Stomach (tissue), 9 donors: ENCODE measurements around the gene TPBG. TPM values are rescaled to one million over a fixed set of nuclear protein-coding genes. Genes with fewer than 3 reads are reported as not detected.

Experiments used
- DNase-seq, 2 donors: peaks; one replicate each; pipeline versions ENCODE4 v3.0.0 to v3.0.0-alpha.2; 2013 to 2019
- H3K27ac ChIP-seq, 5 donors: fragments of 200-600 bp in 4 of 5; sonication (generic) in 4 of 5; one replicate each; pipeline ENCODE4 v1.5.1; 2013 to 2019; ENCODE audit warnings: mild to moderate bottlenecking in 1 of 5, moderate library complexity in 1 of 5
- H3K27me3 ChIP-seq, 3 donors: fragments of 200-600 bp; sonication (generic); one replicate each; pipeline ENCODE4 v1.5.1; 2017 to 2019; ENCODE audit warnings: mixed run types in 1 of 3
- H3K36me3 ChIP-seq, 4 donors: fragments of 200-600 bp; sonication (generic); 1 replicate in 3 of 4; 2 replicates in 1 of 4; pipeline ENCODE4 v1.5.1; 2016 to 2019
- H3K4me1 ChIP-seq, 4 donors: fragments of 200-600 bp; sonication (generic); one replicate each; pipeline ENCODE4 v1.5.1; 2016 to 2019
- H3K4me3 ChIP-seq, 4 donors: fragments of 200-600 bp; sonication (generic) in 3 of 4; one replicate each; pipeline ENCODE4 v1.5.1; 2016 to 2019; ENCODE audit warnings: mild to moderate bottlenecking in 1 of 4
- H3K9me3 ChIP-seq, 4 donors: fragments of 200-600 bp; sonication (generic); one replicate each; pipeline ENCODE4 v1.5.1; 2016 to 2019
- EP300 ChIP-seq: sonication (generic); formaldehyde crosslinking; IDR thresholded peaks from one replicate; pipeline ENCODE4 v1.6.1; 2017; ENCODE audit warnings: antibody characterized with exemption
- POLR2A ChIP-seq, 4 donors: fragments of 450-650 bp; IDR thresholded peaks; one replicate each; pipeline ENCODE4 v1.6.1; 2016; ENCODE audit warnings: antibody characterized with exemption in 4 of 4, control low read depth in 2 of 4, mild to moderate bottlenecking in 1 of 4, moderate library complexity in 1 of 4
- POLR2AphosphoS5 ChIP-seq, 3 donors: sonication (generic); formaldehyde crosslinking; IDR thresholded peaks; one replicate each; pipeline ENCODE4 v1.6.1; 2016; ENCODE audit warnings: antibody characterized with exemption in 3 of 3
- WGBS, 5 donors: extraction: QIAGEN DNeasy Blood & Tissue Kit in 3 of 5; methylation state at CpG; one replicate each; pipeline versions ENCODE4 v1.1.5 to v1.1.7; 2013 to 2018; 5-methylcytosine and 5-hydroxymethylcytosine counted together
- intact Hi-C: fragments of 100-400 bp; cut with DNase I; formaldehyde crosslinking; loops from one replicate; pipeline ENCODE4 v1.15.1; 2023; ENCODE audit warnings: low total_unique reads
- polyA plus RNA-seq, 3 donors: library from polyadenylated mRNA; stranded (reverse); fragments of 200-250 nt; gene quantifications; one replicate each; pipeline ENCODE4 v1.2.3, GENCODE V29; 2013
- total RNA-seq, 5 donors: library from RNA; depleted of rRNA; stranded (reverse); fragments of >200 nt; gene quantifications; one replicate each; pipeline versions ENCODE4 v1.1.0 to v1.2.3, GENCODE V29; 2014 to 2016
- TF ChIP-seq, protein P1 (sequence below), 7 experiments: fragments of 450-650 bp in 4 of 7; fragments of 200-600 bp in 3 of 7; sonication (generic) in 3 of 7; IDR thresholded peaks; one replicate each; pipeline ENCODE4 v1.5.1; 2016 to 2019; ENCODE audit warnings: antibody characterized with exemption in 7 of 7, control low read depth in 2 of 7, mild to moderate bottlenecking in 1 of 7
- donor health status: healthy with polysubstance abuse.
- donor health status: Bipolar disorder and iron deficiency.
- donor health status: healthy.

Gene TPBG
- total and polyA plus RNA-seq, 8 donors, result 1.4 to 21.2 (median 8.5) TPM

DNA sequence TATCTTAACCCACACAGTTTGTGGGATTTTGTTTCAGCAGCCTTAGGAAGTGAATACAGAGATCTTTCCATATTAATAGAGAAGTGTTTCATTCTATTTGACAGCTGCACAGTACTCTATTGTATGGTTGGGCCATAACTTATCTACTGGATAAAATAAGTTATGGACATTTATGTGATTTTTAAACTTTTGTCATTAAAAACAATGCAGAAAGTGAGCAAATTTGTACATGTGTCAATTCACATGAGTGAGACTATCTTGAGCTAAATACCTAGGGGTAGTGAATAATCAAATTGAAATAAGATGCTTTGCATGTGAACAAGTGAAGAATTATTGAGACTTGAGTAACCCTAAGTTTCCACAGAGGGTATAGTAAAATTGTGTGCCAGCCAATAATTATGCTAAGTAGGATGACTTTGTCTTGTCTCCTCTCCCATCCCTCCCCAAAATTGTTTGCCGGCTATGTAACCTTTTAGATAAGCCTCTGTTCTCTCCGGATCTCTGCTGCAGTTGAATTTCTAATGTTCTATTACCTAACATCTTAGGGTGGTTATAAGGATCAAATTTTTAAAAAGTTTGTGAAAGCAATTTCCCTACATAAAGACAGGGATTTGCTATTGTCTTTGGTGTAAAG, 33.3 kb upstream of the TPBG start:
- WGBS, 5 donors, result 70 to 83% (median 80%) methylated on average over 2 of the region's 2 CpGs
- Histone ChIP-seq H3K9me3 (no peaks in the 10 kb centered on the region), H3K27me3 (no peaks in the 10 kb centered on the region), H3K4me1 (no peaks in the 10 kb centered on the region), H3K27ac (no peak overlapping the region), H3K36me3 (no peaks in the 10 kb centered on the region), H3K4me3 (no peak overlapping the region)
- intact Hi-C loops, result no loop called here
- DNase-seq, result no peak
- no peak for TF ChIP-seq POLR2AphosphoS5 (IDR thresholded peaks at IDR 0.05)
- no peak for TF ChIP-seq EP300
- TF ChIP-seq, protein P1, sequence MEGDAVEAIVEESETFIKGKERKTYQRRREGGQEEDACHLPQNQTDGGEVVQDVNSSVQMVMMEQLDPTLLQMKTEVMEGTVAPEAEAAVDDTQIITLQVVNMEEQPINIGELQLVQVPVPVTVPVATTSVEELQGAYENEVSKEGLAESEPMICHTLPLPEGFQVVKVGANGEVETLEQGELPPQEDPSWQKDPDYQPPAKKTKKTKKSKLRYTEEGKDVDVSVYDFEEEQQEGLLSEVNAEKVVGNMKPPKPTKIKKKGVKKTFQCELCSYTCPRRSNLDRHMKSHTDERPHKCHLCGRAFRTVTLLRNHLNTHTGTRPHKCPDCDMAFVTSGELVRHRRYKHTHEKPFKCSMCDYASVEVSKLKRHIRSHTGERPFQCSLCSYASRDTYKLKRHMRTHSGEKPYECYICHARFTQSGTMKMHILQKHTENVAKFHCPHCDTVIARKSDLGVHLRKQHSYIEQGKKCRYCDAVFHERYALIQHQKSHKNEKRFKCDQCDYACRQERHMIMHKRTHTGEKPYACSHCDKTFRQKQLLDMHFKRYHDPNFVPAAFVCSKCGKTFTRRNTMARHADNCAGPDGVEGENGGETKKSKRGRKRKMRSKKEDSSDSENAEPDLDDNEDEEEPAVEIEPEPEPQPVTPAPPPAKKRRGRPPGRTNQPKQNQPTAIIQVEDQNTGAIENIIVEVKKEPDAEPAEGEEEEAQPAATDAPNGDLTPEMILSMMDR (IDR thresholded peaks at IDR 0.05), result no peak
- TF ChIP-seq POLR2A (IDR thresholded peaks at IDR 0.05), result no peak

DNA sequence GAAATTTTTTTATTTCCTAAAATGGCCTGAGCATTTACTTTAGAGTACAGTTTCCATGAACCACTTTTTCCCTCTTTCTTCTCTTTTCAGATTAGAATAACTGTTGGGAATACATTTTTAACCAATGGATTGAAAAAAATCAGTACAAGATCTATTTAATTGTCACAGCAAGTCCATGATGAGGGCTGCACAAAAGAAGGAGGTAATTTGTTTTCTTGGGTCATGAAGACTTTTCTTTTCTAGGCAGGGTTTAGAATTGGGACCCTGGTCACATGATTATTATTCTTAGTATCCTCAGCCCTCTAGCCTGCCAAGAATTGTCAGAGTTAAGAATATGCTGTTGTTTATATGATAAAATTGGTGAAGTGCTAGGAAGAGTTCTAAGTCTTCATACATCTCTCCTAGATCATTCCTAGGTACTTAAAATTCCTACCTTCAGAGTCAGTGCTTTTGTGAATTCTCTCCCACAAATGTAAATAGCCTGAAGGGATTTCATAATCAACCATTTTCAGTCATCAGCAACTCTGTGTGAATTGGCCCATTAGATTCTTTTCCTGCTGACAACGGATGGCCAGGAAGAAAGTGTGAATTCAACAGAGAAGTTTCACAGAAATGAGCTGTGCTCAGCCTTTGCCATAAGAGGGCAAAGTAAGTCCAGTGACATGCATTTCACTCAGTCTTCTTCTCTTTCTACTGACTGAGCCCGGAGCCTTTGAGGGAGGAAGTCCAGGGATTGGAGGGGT, 32.4 kb upstream of the TPBG start:
- TF ChIP-seq POLR2AphosphoS5 (IDR thresholded peaks at IDR 0.05) (no peak), EP300 (no peak), POLR2A (IDR thresholded peaks at IDR 0.05) (no peak)
- TF ChIP-seq, protein P1 (IDR thresholded peaks at IDR 0.05), result no peak
- H3K36me3 ChIP-seq, result no peaks in the 10 kb centered on the region
- no peaks in the 10 kb centered on the region for H3K9me3 ChIP-seq
- no peak overlapping the region for H3K27ac ChIP-seq
- H3K27me3 ChIP-seq, result no peaks in the 10 kb centered on the region
- no peak for DNase-seq
- intact Hi-C loops, result no loop called here
- no peaks in the 10 kb centered on the region for H3K4me1 ChIP-seq
- WGBS, 5 donors, result 13 to 30% (median 18%) methylated on average over 2 of the region's 2 CpGs
- no peak overlapping the region for H3K4me3 ChIP-seq

DNA sequence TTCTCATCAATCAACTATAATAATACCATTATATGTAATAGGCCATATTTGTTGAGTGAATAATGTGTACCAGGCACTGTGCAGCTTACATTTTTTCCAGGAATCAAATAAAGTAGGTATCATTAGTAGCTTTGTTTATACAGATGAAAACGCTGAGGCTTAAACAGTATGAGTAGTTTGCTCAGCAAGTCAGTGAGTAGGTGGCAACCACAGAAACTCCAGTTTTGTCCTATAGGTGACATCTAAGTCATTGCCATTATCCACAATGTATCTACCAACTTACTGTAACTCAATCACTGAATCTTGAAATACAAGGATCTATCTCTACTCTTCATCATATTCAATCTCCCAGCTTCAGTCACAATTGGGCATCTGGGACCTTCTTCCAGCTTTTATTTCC, 29.8 kb upstream of the TPBG start:
- intact Hi-C loops, result no loop called here
- H3K9me3 ChIP-seq, result no peaks in the 10 kb centered on the region
- WGBS, 5 donors, result 67 to 76% (median 72%) methylated on average over 1 of the region's 1 CpG
- no peaks in the 10 kb centered on the region for H3K36me3 ChIP-seq
- H3K4me1 ChIP-seq, result no peaks in the 10 kb centered on the region
- no peak overlapping the region for H3K4me3 ChIP-seq
- no peak overlapping the region for H3K27ac ChIP-seq
- TF ChIP-seq POLR2AphosphoS5 (IDR thresholded peaks at IDR 0.05), result no peak
- no peak for TF ChIP-seq POLR2A (IDR thresholded peaks at IDR 0.05)
- no peak for TF ChIP-seq EP300
- TF ChIP-seq, protein P1 (IDR thresholded peaks at IDR 0.05), result no peak
- DNase-seq, result no peak
- H3K27me3 ChIP-seq, result no peaks in the 10 kb centered on the region

DNA sequence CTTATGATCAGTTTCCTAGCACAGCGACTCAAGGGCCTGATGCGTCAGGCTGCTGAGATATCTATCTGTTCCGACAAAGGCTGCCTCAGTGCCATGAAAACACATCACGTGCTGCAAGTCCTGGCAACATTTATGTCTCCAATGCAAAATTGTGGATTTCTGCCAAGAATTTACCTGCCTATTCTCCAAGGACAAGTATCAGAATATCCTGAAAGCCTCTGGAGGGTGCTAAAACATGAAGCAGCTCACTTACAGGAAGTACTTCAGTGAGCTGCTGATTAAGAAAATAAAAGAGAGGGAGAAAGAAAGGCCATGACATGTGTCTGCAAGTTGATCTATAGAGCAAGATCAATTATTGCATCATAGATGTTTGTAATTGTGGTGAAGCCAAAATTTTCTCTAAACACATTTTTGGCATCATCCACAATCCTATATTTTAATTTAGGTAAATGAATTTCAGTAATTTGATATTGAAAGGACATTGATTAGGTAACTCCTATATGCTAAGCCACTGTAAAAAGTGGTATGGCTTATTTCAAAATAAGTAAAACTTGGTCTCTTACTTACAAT, 25.8 kb upstream of the TPBG start:
- Histone ChIP-seq H3K9me3 (peaks cover 3 to 8% (median 7%) of the 10 kb centered on the region in 4 donors), H3K4me1 (no peaks in the 10 kb centered on the region), H3K36me3 (no peaks in the 10 kb centered on the region), H3K27ac (no peak overlapping the region), H3K4me3 (no peak overlapping the region), H3K27me3 (no peaks in the 10 kb centered on the region)
- WGBS, 5 donors, result 37 to 72% (median 56%) methylated on average over 4 of the region's 4 CpGs
- peak in 1 of 2 donors; percentile 4 for DNase-seq
- intact Hi-C loops, result no loop called here
- TF ChIP-seq POLR2A (IDR thresholded peaks at IDR 0.05) (no peak), EP300 (no peak), POLR2AphosphoS5 (IDR thresholded peaks at IDR 0.05) (no peak)
- TF ChIP-seq, protein P1 (IDR thresholded peaks at IDR 0.05), result no peak
